Stimulated activated CD4-positive, alpha-beta T cell treated with anti-CD3 and anti-CD28 coated beads, TNF-alpha, amount 100 ng/mL, for 4 hours (primary cell): ENCODE measurements around the gene FGD4.
A peak's percentile ranks its signal among the peaks of the same experiment; 100 is the strongest.

ENCODE experiments used
- DNase-seq, 3 experiments: peaks; one replicate each; pipeline ENCODE4 v3.0.0-alpha.2; 2020; ENCODE audit warnings: low read depth in 3 of 3

Gene FGD4

DNA sequence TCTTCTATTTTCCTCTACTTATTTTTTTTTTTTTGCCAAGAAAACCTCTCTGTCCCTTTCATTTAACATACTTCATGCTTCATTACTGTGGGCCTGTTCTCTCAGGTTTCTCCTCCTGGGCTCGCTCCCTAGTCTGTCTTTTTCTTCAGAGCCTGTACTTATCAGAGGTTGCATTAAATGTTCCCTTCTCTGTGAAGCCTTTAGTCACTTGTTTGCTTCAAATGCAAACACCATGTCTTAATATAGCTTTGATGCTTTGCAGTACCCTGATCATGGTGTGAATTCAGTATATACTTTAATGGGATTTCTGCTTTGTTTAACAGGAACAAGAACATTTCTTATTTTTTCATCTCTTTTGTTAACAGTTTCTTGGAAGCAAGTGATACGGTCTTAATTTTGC, 207.1 kb downstream of the FGD4 start:
- DNase-seq, result no peak

DNA sequence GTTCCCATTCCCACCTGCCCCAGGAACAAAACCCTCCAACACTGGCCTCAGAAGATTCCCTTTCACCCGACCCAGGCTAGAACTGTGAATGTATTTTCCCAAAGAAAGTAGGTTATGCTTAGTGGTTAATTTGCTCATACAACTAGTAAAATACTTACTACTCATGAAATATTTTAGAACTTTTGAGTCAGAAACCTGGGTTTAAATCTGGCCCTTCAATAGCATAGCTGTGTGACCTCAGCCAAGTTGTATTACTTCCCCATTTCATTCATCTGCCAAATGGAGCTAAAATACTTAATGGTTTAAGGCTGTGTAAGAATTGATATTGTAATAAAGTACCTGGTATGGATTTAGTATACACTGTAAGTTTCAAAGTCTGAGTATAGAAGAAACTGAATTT, 210.6 kb downstream of the FGD4 start:
- no peak for DNase-seq

- DNase-seq, result no peak
Observed at GRCh38 chr12:32611986-32612385, 212.6 kb downstream of the FGD4 start.

- DNase-seq, result no peak
Observed at GRCh38 chr12:32612658-32613614, 213.6 kb downstream of the FGD4 start.

DNA sequence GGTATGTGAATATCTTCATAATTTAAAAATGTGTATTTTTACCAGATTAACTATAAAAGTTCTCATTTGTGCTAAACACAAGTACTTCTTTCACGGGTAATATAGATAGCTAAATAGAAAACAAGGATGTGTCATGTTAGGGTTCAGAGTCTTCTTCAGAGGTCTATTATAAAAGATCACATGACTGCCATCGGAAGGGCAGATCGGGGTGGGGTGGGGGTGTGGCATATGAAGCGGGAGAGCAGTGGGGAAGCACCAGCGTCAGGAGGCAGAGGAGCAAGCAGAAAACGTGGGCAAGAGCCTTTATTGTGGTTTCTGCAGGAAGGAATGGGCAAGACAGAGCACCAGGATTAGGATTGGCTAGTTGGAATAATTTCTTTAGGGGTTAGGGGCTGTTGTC, 216.1 kb downstream of the FGD4 start:
- no peak for DNase-seq

GRCh38 chr12:32617534-32617933, 218.2 kb downstream of the FGD4 start:
- no peak for DNase-seq

DNA sequence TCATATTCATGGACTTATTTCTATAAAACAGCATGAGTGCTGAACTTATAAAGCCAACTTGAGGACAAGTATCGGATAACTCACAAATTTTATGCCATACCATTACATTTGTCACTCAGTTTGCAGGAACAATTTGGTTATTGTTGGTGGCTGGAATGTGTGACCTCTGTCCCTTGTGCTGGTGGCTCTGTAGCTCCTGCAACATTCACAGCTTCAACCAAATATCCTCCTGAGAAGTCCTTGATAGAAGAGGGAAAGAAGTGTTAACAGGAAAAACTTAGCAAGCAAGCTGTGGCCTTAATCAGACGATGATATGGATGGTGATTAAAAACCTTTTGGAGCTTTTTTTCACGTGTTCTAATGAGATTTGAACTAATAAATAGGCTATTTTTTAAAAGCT, 218.8 kb downstream of the FGD4 start:
- no peak for DNase-seq

DNA sequence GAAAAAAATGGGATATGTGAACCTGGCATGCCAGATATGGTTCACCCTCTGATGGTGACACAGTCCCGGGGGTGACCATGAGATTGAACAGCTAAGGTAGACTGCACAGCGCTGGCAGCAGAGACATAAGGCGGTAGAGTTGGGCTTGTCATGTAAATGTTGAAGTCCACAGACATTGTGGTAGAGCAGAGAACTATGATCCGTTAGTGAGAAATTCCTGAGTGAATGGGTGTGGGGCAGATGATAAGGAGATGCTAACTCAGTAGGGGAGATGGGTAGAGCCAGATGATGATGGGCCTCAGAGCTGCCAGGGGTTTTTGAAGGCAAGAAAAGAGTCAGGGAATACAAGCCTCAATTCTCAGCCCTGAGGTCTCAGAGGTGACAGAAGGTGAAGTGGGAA, 228.6 kb downstream of the FGD4 start:
- no peak for DNase-seq

DNA sequence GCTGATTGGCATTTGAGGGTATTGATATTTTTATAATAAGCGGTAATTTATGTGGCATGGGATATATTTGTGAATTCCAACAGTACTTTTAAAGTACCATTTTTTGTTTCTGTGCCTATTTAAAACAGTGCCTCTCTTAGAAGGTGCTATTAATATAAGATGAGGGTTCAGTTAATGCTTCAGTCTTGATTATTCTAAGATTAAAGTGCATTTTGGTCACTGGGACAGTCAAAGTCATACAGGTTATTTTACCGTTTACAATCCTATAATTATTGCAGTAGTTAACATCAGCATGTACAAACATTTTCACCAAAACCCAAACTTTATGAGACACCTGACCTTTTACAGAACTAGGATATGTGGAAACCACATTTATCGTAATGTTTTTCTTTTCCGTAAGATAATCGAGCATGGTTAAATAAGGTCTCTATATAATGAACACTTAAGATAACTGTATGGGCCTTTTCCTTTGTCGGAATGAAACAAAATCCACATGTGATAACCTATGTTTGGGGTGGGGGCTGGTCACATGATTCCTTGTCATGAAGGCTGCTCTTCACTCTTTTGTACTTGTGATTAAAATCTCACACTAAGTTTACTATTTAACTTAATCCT, 242.0 kb downstream of the FGD4 start:
- no peak for DNase-seq

- no peak for DNase-seq
Observed at GRCh38 chr12:32644431-32644830, 245.1 kb downstream of the FGD4 start.

DNA sequence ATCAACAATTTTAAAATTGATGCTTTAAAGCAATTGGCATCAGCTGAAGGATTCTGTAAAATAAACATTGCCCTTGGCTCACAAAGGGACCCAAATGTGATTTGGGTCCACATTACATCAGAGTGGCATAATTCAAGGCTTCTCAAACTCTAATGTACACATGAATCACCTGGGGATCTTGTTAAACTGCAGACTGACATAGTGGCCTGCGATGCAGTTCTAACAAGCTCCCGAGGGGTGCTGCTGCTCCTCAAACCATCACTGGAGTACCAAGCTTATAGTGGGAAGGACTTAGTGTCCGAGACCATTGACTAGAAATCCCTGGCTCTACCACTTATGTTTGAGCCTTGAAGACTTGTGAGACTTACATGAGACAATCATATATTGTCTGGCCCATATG, 247.9 kb downstream of the FGD4 start:
- no peak for DNase-seq

DNA sequence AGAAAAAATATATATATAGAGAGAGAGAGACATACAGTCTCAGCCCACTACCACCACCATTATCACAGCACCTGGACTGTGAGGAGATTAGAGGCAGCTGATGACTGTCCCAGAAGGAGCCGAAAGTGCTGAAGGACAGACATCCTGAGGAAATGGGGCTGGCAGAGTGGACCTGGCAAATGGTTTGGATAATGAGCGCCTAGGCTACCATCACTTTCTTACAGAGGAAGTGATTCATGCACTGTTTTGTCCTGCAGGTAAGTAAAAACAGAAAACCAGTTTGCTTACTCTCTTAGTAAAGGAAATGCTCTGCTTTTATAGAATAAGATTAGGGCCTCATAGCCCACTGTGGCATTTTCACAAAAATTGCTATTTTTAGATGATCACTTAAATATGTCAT, 251.2 kb downstream of the FGD4 start:
- no peak for DNase-seq

DNA sequence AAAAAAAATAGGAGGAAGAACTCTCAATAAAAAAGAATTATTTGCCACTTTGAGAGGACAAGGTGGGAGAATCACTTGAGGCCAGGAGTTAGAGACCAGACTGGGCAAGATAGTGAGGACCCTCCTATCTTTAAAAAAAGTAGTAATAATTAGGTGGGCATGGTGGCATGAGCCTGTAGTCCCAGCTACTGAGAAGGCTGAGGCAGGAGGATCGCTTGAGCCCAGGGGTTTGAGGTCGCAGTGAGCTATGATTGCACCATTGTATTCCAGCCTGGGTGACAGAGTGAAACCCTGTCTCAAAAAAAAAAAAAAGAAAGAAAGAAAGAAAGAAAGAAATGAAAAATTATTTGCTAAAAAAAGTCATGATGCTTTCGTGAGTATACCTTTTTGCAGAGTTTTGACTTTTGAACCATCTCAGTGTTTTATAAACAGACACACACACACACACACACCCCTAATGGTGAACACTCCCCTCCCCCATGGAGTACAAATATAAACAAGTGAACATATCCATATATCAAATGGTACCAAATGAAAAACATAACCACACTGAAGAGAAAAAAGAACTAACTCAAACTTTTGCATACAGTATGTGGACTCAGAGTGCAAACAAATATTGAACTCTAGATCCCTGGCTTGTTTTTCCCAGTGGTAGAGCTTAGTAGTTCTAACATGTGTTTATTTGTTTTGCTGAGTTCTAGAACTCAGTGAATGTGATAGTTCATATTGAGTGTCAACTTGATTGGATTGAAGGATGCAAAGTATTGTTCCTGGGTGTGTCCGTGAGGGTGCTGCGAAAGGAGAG, 252.0 kb downstream of the FGD4 start:
- DNase-seq, result no peak

DNA sequence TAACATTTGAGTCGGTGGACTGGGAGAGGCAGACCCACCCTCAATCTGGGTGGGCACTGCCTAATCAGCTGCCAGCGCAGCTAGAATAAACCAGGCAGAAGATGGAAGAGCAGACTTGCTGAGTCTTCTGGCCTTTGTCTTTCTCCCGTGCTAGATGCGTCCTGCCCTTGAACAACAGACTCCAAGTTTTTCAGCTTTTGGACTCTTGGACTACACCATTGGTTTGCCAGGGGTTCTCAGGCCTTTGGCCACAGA, 252.5 kb downstream of the FGD4 start:
- no peak for DNase-seq

GRCh38 chr12:32659908-32660440, 260.6 kb downstream of the FGD4 start:
- no peak for DNase-seq

DNA sequence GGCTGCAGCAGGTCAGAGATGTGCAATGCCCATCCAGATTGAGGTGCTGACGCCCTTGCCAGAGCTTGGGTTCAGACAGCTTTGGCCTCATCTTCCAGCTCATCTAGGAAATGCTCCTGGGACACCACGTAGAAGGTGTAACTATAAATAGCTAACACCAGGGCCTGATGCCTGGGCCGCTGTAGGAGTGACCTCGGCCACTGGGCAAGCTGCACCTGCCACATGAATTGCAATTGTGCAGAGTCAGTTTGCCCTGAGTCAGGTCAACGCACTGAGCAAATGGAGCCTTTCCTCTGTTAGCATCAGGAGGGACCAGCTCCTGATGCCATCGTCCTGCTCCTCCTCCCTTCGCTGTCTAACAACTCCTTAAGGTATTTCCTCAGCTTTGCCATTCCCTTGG, 262.3 kb downstream of the FGD4 start:
- no peak for DNase-seq

GRCh38 chr12:32662665-32663064, 263.3 kb downstream of the FGD4 start:
- no peak for DNase-seq

DNA sequence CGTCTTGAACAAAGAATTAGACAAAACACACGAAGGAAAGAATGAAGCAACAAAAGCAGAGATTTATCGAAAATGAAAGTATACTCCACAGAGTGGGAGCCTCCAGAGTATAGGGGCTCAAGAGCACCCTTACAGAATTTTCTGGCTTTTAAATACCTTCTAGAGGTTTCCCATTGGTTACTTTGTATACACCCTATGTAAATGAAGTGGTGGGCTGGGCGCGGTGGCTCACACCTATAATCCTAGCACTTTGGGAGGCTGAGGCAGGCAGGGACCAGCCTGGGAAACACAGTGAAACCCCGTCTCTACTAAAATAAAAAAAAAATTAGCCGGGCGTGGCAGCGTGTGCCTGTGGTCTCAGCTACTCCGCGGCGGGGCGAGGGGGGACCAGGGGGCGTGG, 266.7 kb downstream of the FGD4 start:
- DNase-seq, result no peak

DNA sequence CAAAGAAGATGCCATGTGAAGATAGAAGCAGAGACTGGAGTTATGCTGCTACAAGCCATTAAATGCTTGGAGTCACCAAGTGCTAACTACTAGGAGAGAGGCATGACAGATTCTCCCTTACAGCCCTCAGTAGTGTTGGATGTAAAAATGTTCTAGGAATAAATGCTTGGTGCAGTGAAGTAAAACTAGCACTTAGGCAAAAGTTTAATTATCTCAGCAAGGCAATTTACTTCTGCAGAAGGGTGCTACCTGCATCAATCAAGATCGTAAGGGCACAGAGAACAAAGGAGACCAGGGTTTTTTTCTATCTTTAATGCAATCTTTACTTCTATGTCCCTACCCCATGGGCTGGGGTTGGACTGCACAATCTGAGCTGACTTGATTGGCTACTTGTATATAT, 270.2 kb downstream of the FGD4 start:
- DNase-seq, result no peak

DNA sequence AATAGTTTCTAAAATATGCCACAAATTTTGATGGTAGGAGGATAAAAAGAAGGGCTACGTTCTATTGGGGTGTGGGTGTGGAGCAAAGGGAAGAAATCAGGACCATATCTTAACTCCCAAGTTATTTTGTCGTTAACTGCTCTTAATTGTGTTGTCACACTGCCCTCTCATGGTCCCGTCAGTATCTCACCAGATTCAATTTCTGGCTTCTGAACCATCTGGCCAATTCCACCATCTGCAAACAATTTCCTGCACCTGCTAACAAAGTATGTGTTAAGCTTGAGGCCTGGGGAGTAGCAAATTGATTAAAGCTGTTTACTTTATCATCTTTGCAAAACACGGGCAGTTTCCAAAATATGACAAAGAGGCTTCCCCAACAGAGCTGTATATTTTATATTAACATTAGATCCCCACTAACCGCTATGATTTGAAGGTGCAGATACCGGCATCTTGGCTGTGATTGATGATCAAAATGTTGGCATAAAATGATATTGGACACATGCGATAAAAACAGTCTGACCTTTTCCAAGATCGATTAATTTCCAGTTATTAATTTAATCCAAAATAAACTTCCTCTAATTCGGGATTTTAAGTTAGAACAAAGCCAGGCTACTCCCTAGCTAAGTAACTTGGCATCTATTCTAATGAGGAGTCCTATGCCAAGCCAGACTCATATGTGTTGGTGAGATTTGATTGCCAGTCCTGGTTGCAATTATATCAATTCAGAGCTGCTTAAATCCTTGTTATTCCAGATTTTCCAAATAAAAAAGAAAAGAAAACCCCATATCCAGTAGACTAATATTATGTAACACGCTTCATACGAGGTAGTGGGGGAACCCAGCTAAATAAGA, 272.8 kb downstream of the FGD4 start:
- no peak for DNase-seq

- DNase-seq, result peak; percentile 80 to 86 (median 81)
Observed at GRCh38 chr12:32679091-32679919, 279.9 kb downstream of the FGD4 start, which contains the start of gene DNM1L. DNM1L (plus strand) TSS chr12:32679301; CDS start chr12:32679364, 63 bp downstream.
